ENCODE measurements around the gene BMPR1B.
"Not testable (repeated sequence)": the region's sequence is repeated elsewhere in the genome, so short reads cannot be mapped to it uniquely, and the experiment has no call there.

- not testable (repeated sequence) for TF ChIP-seq RXRA (IDR thresholded peaks at IDR 0.05); CTCF (IDR thresholded peaks at IDR 0.05; ENCODE audit: low read depth, low read length, missing input control); YY1 (IDR thresholded peaks at IDR 0.05); MAX (IDR thresholded peaks at IDR 0.05); TAF1 (conservative IDR thresholded peaks at IDR 0.05); REST (IDR thresholded peaks at IDR 0.05); EGR1 (IDR thresholded peaks at IDR 0.05; ENCODE audit: low read depth in 2 of 2); ATF3 (IDR thresholded peaks at IDR 0.05); HNF4G (IDR thresholded peaks at IDR 0.05); HNF4A (conservative IDR thresholded peaks at IDR 0.05); GABPA (IDR thresholded peaks at IDR 0.05 in 1 of 2, conservative IDR thresholded peaks at IDR 0.05 in 1 of 2); ZBTB33 (IDR thresholded peaks at IDR 0.05); RAD21 (IDR thresholded peaks at IDR 0.05)
These were observed 83.6 kb downstream of the BMPR1B start for GRCh38 chr4:94841166-94841863.

Data from liver (tissue), 3 donors.